Uterus (tissue), 4 donors: ENCODE data around the gene DDN. TPM values are rescaled to one million over a fixed set of nuclear protein-coding genes. Genes with fewer than 3 reads are reported as not detected.

Experiments used
- DNase-seq, 2 donors: peaks; one replicate each; pipeline ENCODE4 v3.0.0-alpha.2; 2019 to 2020
- H3K27ac ChIP-seq, 2 donors: fragments of 200-600 bp; sonication (generic); 1 replicate in 1 of 2; 2 replicates in 1 of 2; pipeline ENCODE4 v1.5.1; 2016 to 2018
- H3K27me3 ChIP-seq, 2 donors: fragments of 200-600 bp; sonication (generic); one replicate each; pipeline ENCODE4 v1.5.1; 2018 to 2019; ENCODE audit warnings: control low read depth in 1 of 2
- H3K36me3 ChIP-seq, 2 donors: fragments of 200-600 bp; sonication (generic); one replicate each; pipeline ENCODE4 v1.5.1; 2019; ENCODE audit warnings: control low read depth in 1 of 2
- H3K4me1 ChIP-seq, 2 donors: fragments of 200-600 bp; sonication (generic); one replicate each; pipeline ENCODE4 v1.5.1; 2018 to 2019; ENCODE audit warnings: control low read depth in 1 of 2
- H3K4me3 ChIP-seq, 2 donors: fragments of 200-600 bp; sonication (generic); 1 replicate in 1 of 2; 2 replicates in 1 of 2; pipeline ENCODE4 v1.5.1; 2018 to 2019; ENCODE audit warnings: mild to moderate bottlenecking in 1 of 2
- H3K9me3 ChIP-seq, 2 donors: fragments of 200-600 bp; sonication (generic); one replicate each; pipeline ENCODE4 v1.5.1; 2019; ENCODE audit warnings: control low read depth in 1 of 2
- POLR2A ChIP-seq, 2 donors: fragments of 450-650 bp; IDR thresholded peaks; one replicate each; pipeline ENCODE4 v1.6.1; 2016; ENCODE audit warnings: antibody characterized with exemption in 2 of 2, mild to moderate bottlenecking in 1 of 2, moderate library complexity in 1 of 2
- intact Hi-C: fragments of 100-400 bp; cut with DNase I; formaldehyde crosslinking; loops from one replicate; pipeline ENCODE4 v1.15.1; 2023; ENCODE audit warnings: low total_unique reads
- total RNA-seq, 4 donors: library from RNA; depleted of rRNA in 3 of 4; stranded (reverse); fragments of >200 nt in 3 of 4; gene quantifications; one replicate each; pipeline versions ENCODE4 v1.1.0 to v1.2.4, GENCODE V29; 2014 to 2023
- TF ChIP-seq, protein P1 (sequence below), 4 experiments: fragments of 200-600 bp in 2 of 4; fragments of 450-650 bp in 2 of 4; sonication (generic) in 2 of 4; IDR thresholded peaks; one replicate each; pipeline ENCODE4 v1.5.1; 2016 to 2019; ENCODE audit warnings: antibody characterized with exemption in 4 of 4, mild to moderate bottlenecking in 2 of 4, moderate library complexity in 1 of 4
- donor health status: DM: yes; HTN: yes; CAD: no.

DDN gene
- under 1 TPM in 1 of 4 donors, not detected in 3; 0.18 TPM for total RNA-seq

DNA sequence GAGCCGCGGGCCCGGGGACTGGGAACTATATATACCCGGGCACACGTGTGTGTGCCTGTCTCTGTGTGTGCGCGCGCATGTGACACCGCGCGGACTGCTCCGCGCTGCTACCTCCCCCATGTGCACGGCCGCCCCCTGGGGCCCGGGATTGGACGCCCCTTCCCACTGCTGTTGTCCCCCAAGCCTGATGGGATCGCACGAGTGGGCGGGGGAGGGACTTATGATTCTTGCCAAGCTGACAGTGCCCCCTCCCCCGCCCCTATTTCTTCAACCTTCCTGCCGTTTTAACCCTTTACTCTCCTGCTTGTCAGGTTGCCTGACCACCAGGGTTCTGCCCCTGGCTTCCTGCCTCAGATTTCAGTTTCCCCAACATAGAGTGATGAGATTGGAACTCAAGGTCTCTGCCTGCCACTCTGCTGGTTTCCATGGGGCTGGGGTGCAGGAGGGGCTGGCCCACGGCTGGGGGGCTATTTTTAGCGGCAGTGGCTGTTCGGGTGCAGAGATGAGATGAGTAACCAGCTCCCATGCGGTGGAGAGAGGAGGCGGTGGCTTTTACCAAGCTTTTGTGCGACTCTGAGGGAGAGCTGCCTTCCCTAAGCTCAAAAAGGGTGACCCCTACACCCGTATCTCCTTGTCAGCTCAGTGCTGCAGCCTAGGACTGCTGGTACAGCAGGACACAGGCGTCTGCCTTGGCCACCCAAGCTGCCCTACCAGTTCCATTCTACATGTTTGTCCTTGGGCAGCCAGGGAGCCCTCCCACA lies at the start of gene DDN:
TSS of gene DDN (minus strand) at position 5 of the 761 bp plus-strand sequence. CDS start 88 bp downstream, outside the sequence.
- DNase-seq = no peak
- H3K27me3 ChIP-seq = peaks cover 31 to 36% of the 10 kb centered on the region in 2 donors
- H3K9me3 ChIP-seq = no peaks in the 10 kb centered on the region
- peak within 1 kb of the TSS in 1 of 2 donors; percentile 30 for H3K4me3 ChIP-seq
- H3K27ac ChIP-seq = no peak within 1 kb of the TSS
- intact Hi-C loops = no loop called here
- H3K4me1 ChIP-seq = peaks cover 0 to 31% of the 10 kb centered on the region in 2 donors
- H3K36me3 ChIP-seq = no peaks in the 10 kb centered on the region
- TF ChIP-seq POLR2A (IDR thresholded peaks at IDR 0.05) = no peak
- TF ChIP-seq, protein P1, sequence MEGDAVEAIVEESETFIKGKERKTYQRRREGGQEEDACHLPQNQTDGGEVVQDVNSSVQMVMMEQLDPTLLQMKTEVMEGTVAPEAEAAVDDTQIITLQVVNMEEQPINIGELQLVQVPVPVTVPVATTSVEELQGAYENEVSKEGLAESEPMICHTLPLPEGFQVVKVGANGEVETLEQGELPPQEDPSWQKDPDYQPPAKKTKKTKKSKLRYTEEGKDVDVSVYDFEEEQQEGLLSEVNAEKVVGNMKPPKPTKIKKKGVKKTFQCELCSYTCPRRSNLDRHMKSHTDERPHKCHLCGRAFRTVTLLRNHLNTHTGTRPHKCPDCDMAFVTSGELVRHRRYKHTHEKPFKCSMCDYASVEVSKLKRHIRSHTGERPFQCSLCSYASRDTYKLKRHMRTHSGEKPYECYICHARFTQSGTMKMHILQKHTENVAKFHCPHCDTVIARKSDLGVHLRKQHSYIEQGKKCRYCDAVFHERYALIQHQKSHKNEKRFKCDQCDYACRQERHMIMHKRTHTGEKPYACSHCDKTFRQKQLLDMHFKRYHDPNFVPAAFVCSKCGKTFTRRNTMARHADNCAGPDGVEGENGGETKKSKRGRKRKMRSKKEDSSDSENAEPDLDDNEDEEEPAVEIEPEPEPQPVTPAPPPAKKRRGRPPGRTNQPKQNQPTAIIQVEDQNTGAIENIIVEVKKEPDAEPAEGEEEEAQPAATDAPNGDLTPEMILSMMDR (IDR thresholded peaks at IDR 0.05) = no peak

DNA sequence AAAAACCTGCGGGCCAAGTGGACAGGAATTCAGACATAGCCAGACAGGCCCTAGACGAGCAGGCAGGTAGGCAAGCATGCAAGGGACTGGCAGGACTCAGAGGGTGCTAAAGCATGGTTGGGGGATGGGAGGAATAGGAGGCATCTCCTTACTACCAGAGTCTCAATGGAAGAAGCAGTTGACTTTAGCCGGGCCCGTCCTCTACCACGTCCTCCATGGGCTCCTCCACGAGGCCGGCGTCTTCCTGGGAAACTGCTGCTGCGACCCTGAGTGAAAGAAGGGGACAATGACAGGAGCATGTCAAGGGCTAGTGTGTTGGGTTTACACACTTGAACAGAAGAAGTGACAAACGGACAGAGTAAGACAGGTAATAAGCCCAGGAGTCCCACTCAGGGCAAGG lies 49.8 kb upstream of the DDN start:
- no peak overlapping the region for H3K4me3 ChIP-seq
- H3K27ac ChIP-seq = no peak overlapping the region
- no peaks in the 10 kb centered on the region for H3K9me3 ChIP-seq
- H3K4me1 ChIP-seq = no peaks in the 10 kb centered on the region
- intact Hi-C loops = no loop called here
- H3K36me3 ChIP-seq = peaks cover 0 to 3% of the 10 kb centered on the region in 2 donors
- no peak for DNase-seq
- no peaks in the 10 kb centered on the region for H3K27me3 ChIP-seq
- TF ChIP-seq POLR2A (IDR thresholded peaks at IDR 0.05) = no peak
- TF ChIP-seq, protein P1 (IDR thresholded peaks at IDR 0.05) = no peak

DNA sequence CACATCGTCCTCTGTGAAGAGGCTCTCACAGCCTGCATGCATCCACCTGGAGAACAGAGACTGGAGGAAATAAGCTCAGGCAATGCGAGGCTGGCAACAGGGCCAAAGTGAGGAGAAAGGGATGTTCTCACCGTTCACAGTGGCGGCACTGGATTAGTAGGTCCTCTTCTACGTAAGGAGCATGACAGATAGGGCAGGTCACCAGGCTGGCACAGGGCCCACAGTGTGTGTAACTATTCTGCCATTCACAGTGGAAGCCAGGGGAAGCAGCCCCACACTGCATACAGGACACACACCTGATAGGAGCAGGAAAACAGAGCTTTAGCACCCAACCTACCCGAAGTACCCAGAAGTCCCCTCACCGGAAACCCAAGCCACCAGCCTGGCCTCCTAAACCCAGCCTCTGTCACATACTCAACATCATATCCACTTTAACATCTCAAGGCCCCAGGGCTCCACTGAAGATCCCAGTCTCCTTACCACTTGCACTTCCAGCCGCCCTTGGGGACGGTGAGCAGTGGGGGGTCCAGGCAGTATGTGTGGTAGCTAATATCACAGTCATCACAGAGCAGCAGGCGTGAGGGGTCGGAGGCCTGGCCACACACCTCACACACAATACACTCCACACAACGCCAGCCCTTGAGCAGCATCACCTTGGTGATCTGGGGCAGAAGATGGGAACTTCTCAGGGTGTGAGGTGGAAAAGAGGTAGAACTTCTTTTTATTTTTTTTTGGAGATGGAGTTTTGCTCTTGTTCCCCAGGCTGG lies 47.1 kb upstream of the DDN start:
- H3K27me3 ChIP-seq = no peaks in the 10 kb centered on the region
- DNase-seq = no peak
- no peaks in the 10 kb centered on the region for H3K9me3 ChIP-seq
- no peaks in the 10 kb centered on the region for H3K4me1 ChIP-seq
- TF ChIP-seq POLR2A (IDR thresholded peaks at IDR 0.05) = no peak
- TF ChIP-seq, protein P1 (IDR thresholded peaks at IDR 0.05) = no peak
- no peak overlapping the region for H3K4me3 ChIP-seq
- H3K27ac ChIP-seq = no peak overlapping the region
- H3K36me3 ChIP-seq = peaks cover 0 to 3% of the 10 kb centered on the region in 2 donors
- intact Hi-C loops = no loop called here

DNA sequence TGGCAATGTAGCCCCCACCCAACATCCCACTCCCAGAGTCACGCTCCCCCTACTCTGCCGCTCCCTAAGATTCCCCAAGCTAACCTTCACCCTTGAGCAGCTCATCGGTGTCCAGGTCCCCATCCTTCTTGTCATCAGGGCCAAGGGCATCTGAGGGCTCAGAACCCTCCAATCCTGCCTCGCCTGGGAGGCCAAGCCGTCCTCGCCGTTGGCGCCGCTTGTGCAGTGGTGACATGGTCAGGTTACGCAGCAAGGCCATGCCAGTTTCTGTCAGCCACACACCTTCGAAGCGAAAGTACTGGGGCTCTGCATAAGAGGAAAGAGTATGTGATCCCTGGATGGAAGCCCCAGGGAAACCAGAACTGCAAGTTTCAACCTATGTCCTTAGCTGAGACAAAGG lies 45.5 kb upstream of the DDN start:
- H3K36me3 ChIP-seq = peaks cover 0 to 3% of the 10 kb centered on the region in 2 donors

More for the DNA sequence above, 45.5 kb upstream of the DDN start:
- no peaks in the 10 kb centered on the region for H3K4me1 ChIP-seq
- H3K27ac ChIP-seq = no peak overlapping the region
- no peaks in the 10 kb centered on the region for H3K27me3 ChIP-seq
- H3K4me3 ChIP-seq = no peak overlapping the region
- intact Hi-C loops = no loop called here
- no peak for DNase-seq
- TF ChIP-seq, protein P1 (IDR thresholded peaks at IDR 0.05) = no peak
- no peak for TF ChIP-seq POLR2A (IDR thresholded peaks at IDR 0.05)
- H3K9me3 ChIP-seq = no peaks in the 10 kb centered on the region
